NCI-H82 treated with DMSO at 0.1 percent for 48 hours (cell line): ENCODE data around the gene FBN3.
A peak's percentile ranks its signal among the peaks of the same experiment; 100 is the strongest.
"Not testable (repeated sequence)": the region's sequence is repeated elsewhere in the genome, so short reads cannot be mapped to it uniquely, and the experiment has no call there.

Experiments
- DNase-seq: peaks from one replicate; lab custom pipeline; 2025; ENCODE audit not compliant: unreplicated experiment; lab: John Stamatoyannopoulos, UW

The FBN3 gene

GRCh38 chr19:8024256-8024655 lies 125.1 kb downstream of the FBN3 start:
- DNase-seq, result not testable (repeated sequence)

- no peak for DNase-seq
These were observed 126.0 kb downstream of the FBN3 start for GRCh38 chr19:8023371-8023770.

- DNase-seq, result no peak
These were observed 127.1 kb downstream of the FBN3 start for GRCh38 chr19:8022275-8022674.

- no peak for DNase-seq
These were observed 128.0 kb downstream of the FBN3 start for GRCh38 chr19:8021374-8021773.

- DNase-seq, result no peak
These were observed 128.7 kb downstream of the FBN3 start for GRCh38 chr19:8020681-8021080.

- DNase-seq, result peak; percentile 20
These were observed 131.6 kb downstream of the FBN3 start for GRCh38 chr19:8017808-8018207.
